H9 (cell line): ENCODE data around the gene EXD2. TPM values are rescaled to one million over a fixed set of nuclear protein-coding genes. Genes with fewer than 3 reads are reported as not detected.

Experiments used
- DNase-seq: peaks from one replicate; pipeline ENCODE4 v3.0.0-alpha.2; 2017
- H2AFZ ChIP-seq: one replicate; pipeline ENCODE4 v1.6.1; 2013; ENCODE audit warnings: mild to moderate bottlenecking, low read length, control low read depth, moderate library complexity
- H2AK5ac ChIP-seq: 2 replicates; pipeline ENCODE4 v1.6.1; 2013; ENCODE audit warnings: low read length, control low read depth, mixed read lengths; ENCODE audit not compliant: insufficient read length
- H2BK120ac ChIP-seq: one replicate; pipeline ENCODE4 v1.6.1; 2013; ENCODE audit warnings: low read depth, mild to moderate bottlenecking, low read length, control low read depth, inconsistent platforms; ENCODE audit not compliant: poor library complexity, severe bottlenecking
- H2BK12ac ChIP-seq: 2 replicates; pipeline ENCODE4 v1.6.1; 2013; ENCODE audit warnings: low read length, control low read depth, mixed read lengths, low read depth; ENCODE audit not compliant: insufficient read length
- H2BK15ac ChIP-seq: 2 replicates; pipeline ENCODE4 v1.6.1; 2013; ENCODE audit warnings: low read depth, low read length, control low read depth
- H2BK20ac ChIP-seq: one replicate; pipeline ENCODE4 v1.6.1; 2013; ENCODE audit warnings: low read depth, mild to moderate bottlenecking, low read length, control low read depth, inconsistent platforms; ENCODE audit not compliant: poor library complexity, severe bottlenecking
- H2BK5ac ChIP-seq: 2 replicates; pipeline ENCODE4 v1.6.1; 2013; ENCODE audit warnings: low read length, control low read depth, mixed read lengths; ENCODE audit not compliant: insufficient read length
- H3K14ac ChIP-seq: 2 replicates; pipeline ENCODE4 v1.6.1; 2013; ENCODE audit warnings: low read length, control low read depth; ENCODE audit not compliant: insufficient read depth
- H3K18ac ChIP-seq: 2 replicates; pipeline ENCODE4 v1.6.1; 2013; ENCODE audit warnings: low read depth, mild to moderate bottlenecking, mixed read lengths, low read length, control low read depth; ENCODE audit not compliant: insufficient read length
- H3K23ac ChIP-seq: 2 replicates; pipeline ENCODE4 v1.6.1; 2013; ENCODE audit warnings: low read length, control low read depth, mixed read lengths, low read depth; ENCODE audit not compliant: insufficient read length
- H3K23me2 ChIP-seq: 2 replicates; pipeline ENCODE4 v1.6.1; 2013; ENCODE audit warnings: low read depth, mild to moderate bottlenecking, mixed read lengths, low read length, control low read depth; ENCODE audit not compliant: insufficient read length, poor library complexity, severe bottlenecking
- H3K27ac ChIP-seq: 2 replicates; pipeline ENCODE4 v1.5.1; 2013; ENCODE audit warnings: low read length, control low read depth, mixed read lengths, low read depth; ENCODE audit not compliant: insufficient read length
- H3K27me3 ChIP-seq: 2 replicates; pipeline ENCODE4 v1.6.1; 2013; ENCODE audit warnings: low read length, control low read depth, inconsistent platforms; ENCODE audit not compliant: insufficient read depth
- H3K4ac ChIP-seq: 2 replicates; pipeline ENCODE4 v1.6.1; 2013; ENCODE audit warnings: low read depth, mild to moderate bottlenecking, control low read depth, inconsistent platforms, low read length, moderate library complexity
- H3K4me1 ChIP-seq: 2 replicates; pipeline ENCODE4 v1.6.1; 2013; ENCODE audit warnings: low read length, control low read depth, inconsistent platforms; ENCODE audit not compliant: insufficient read depth
- H3K4me2 ChIP-seq: 2 replicates; pipeline ENCODE4 v1.6.1; 2013; ENCODE audit warnings: low read length, control low read depth, mixed read lengths; ENCODE audit not compliant: insufficient read length, insufficient read depth
- H3K56ac ChIP-seq: 2 replicates; pipeline ENCODE4 v1.6.1; 2013; ENCODE audit warnings: low read depth, mild to moderate bottlenecking, mixed read lengths, low read length, control low read depth; ENCODE audit not compliant: insufficient read length
- H3K79me1 ChIP-seq: 2 replicates; pipeline ENCODE4 v1.6.1; 2013; ENCODE audit warnings: low read depth, mild to moderate bottlenecking, moderate library complexity, low read length, control low read depth, inconsistent platforms; ENCODE audit not compliant: insufficient read depth, poor library complexity, severe bottlenecking
- H3K79me2 ChIP-seq: 2 replicates; pipeline ENCODE4 v1.6.1; 2013; ENCODE audit warnings: low read length, control low read depth, inconsistent platforms; ENCODE audit not compliant: insufficient read depth
- H3K9ac ChIP-seq: 2 replicates; pipeline ENCODE4 v1.6.1; 2013; ENCODE audit warnings: low read length, control low read depth, mixed read lengths; ENCODE audit not compliant: insufficient read length; ENCODE audit errors: extremely low read depth
- H3K9me3 ChIP-seq: one replicate; pipeline ENCODE4 v1.6.1; 2013; ENCODE audit warnings: low read depth, low read length, inconsistent platforms; ENCODE audit not compliant: control insufficient read depth
- H3T11ph ChIP-seq: one replicate; pipeline ENCODE4 v1.6.1; 2013; ENCODE audit warnings: mild to moderate bottlenecking, low read length, control low read depth, inconsistent platforms
- H4K20me1 ChIP-seq: one replicate; pipeline ENCODE4 v1.6.1; 2013; ENCODE audit not compliant: control insufficient read depth, insufficient read length, insufficient read depth
- H4K5ac ChIP-seq: 2 replicates; pipeline ENCODE4 v1.6.1; 2013; ENCODE audit warnings: low read depth, mild to moderate bottlenecking, mixed read lengths, low read length, control low read depth; ENCODE audit not compliant: insufficient read length
- H4K8ac ChIP-seq: replicated peaks from 2 replicates; pipeline ENCODE4 v1.6.1; 2013; ENCODE audit warnings: low read length, control low read depth, mixed read lengths, low read depth; ENCODE audit not compliant: insufficient read length
- H4K91ac ChIP-seq: 2 replicates; pipeline ENCODE4 v1.6.1; 2013; ENCODE audit warnings: low read depth, mild to moderate bottlenecking, moderate library complexity, mixed read lengths, low read length, control low read depth; ENCODE audit not compliant: insufficient read length
- H3K27ac Mint-ChIP-seq, 3 experiments: 2 replicates in 2 of 3; 3 replicates in 1 of 3; pipeline ENCODE4 v1.8.0; 2020 to 2021; ENCODE audit warnings: mixed read lengths in 3 of 3, mild to moderate bottlenecking in 1 of 3, moderate library complexity in 1 of 3
- H3K27me3 Mint-ChIP-seq: 2 replicates; pipeline ENCODE4 v1.8.0; 2021; ENCODE audit warnings: low read depth, mild to moderate bottlenecking, moderate library complexity, mixed read lengths
- H3K36me3 Mint-ChIP-seq, 3 experiments: 2 replicates in 2 of 3; 3 replicates in 1 of 3; pipeline ENCODE4 v1.8.0; 2020 to 2021; ENCODE audit warnings: low read depth in 3 of 3, mixed read lengths in 3 of 3; ENCODE audit not compliant: insufficient read depth in 1 of 3
- H3K4me1 Mint-ChIP-seq, 2 experiments: 2 replicates each; pipeline ENCODE4 v1.8.0; 2020; ENCODE audit warnings: mixed read lengths in 2 of 2
- H3K4me3 Mint-ChIP-seq, 2 experiments: 2 replicates in 1 of 2; 3 replicates in 1 of 2; pipeline ENCODE4 v1.8.0; 2020 to 2021; ENCODE audit warnings: mild to moderate bottlenecking in 2 of 2, mixed read lengths in 2 of 2, moderate library complexity in 1 of 2
- H3K9me3 Mint-ChIP-seq, 2 experiments: 2 replicates in 1 of 2; 3 replicates in 1 of 2; pipeline ENCODE4 v1.8.0; 2020; ENCODE audit warnings: mild to moderate bottlenecking in 2 of 2, mixed read lengths in 2 of 2, moderate library complexity in 1 of 2
- WGBS: extraction: QIAGEN DNeasy Blood & Tissue Kit; methylation state at CpG from one replicate; pipeline ENCODE4 v1.1.7; 2013; ENCODE audit warnings: missing lambda C conversion rate, low lambda C conversion rate, mixed read lengths; ENCODE audit not compliant: insufficient read length; ENCODE audit errors: extremely low coverage; 5-methylcytosine and 5-hydroxymethylcytosine counted together
- total RNA-seq: library from RNA; stranded (reverse); gene quantifications from 2 replicates; pipeline ENCODE4 v1.2.1, GENCODE V29; 2021
- TF ChIP-seq, protein P1 (sequence below): fragments of 200-600 bp; sonication (generic); conservative IDR thresholded peaks from 3 replicates; pipeline ENCODE4 v1.8.0; 2021; ENCODE audit warnings: antibody characterized with exemption, mild to moderate bottlenecking

EXD2 gene
- total RNA-seq, 1 experiment from 2014 or later, result 19.6 TPM

DNA sequence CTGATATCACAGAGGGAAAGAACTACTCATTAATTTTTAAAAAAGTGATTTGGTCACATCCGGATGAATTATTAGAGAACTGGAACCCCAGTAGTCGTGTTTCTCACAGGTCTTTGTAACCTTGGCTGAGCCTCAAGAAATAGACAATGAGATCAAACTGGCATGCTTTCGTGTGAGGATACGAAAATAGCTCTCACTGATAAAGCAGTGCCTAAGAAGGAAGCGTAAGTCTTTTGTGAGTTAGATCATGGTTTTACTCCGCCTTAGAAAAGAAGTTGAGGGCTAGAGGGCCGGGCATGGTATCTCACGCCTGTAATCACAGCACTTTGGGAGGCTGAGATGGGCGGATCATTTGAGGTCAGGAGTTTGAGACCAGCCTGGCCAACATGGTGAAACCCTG, 34.9 kb downstream of the EXD2 start:
- Histone ChIP-seq H2BK20ac (no peak overlapping the region), H3K23me2 (no peaks in the 10 kb centered on the region), H3K56ac (no peak overlapping the region), H3K9ac (no peak overlapping the region), H3K14ac (no peak overlapping the region), H2BK12ac (no peak overlapping the region), H3K27me3 (no peaks in the 10 kb centered on the region), H2BK5ac (no peak overlapping the region), H2BK120ac (no peak overlapping the region), H3K4ac (no peak overlapping the region), H3T11ph (no peak overlapping the region), H3K27ac (no peak overlapping the region), H4K8ac (no peak overlapping the region), H2BK15ac (no peak overlapping the region), H3K4me2 (no peak overlapping the region), H3K79me1 (no peaks in the 10 kb centered on the region), H3K18ac (no peak overlapping the region), H3K79me2 (no peaks in the 10 kb centered on the region), H3K9me3 (no peaks in the 10 kb centered on the region), H4K91ac (no peak overlapping the region), H3K4me1 (no peaks in the 10 kb centered on the region), H2AK5ac (no peak overlapping the region), H4K5ac (no peak overlapping the region), H3K23ac (no peak overlapping the region), H2AFZ (no peak overlapping the region), H4K20me1 (no peaks in the 10 kb centered on the region)
- no peaks in the 10 kb centered on the region for H3K9me3 Mint-ChIP-seq
- no peak overlapping the region; a peak in 1 of 7 replicates for H3K27ac Mint-ChIP-seq
- peaks cover 9% of the 10 kb centered on the region in 2 experiments for H3K4me1 Mint-ChIP-seq
- H3K27me3 Mint-ChIP-seq, result no peaks in the 10 kb centered on the region
- H3K36me3 Mint-ChIP-seq, result peaks cover 4 to 20% (median 19%) of the 10 kb centered on the region in 3 experiments; a peak in 5 of 7 replicates
- no peak overlapping the region for H3K4me3 Mint-ChIP-seq
- TF ChIP-seq, protein P1, sequence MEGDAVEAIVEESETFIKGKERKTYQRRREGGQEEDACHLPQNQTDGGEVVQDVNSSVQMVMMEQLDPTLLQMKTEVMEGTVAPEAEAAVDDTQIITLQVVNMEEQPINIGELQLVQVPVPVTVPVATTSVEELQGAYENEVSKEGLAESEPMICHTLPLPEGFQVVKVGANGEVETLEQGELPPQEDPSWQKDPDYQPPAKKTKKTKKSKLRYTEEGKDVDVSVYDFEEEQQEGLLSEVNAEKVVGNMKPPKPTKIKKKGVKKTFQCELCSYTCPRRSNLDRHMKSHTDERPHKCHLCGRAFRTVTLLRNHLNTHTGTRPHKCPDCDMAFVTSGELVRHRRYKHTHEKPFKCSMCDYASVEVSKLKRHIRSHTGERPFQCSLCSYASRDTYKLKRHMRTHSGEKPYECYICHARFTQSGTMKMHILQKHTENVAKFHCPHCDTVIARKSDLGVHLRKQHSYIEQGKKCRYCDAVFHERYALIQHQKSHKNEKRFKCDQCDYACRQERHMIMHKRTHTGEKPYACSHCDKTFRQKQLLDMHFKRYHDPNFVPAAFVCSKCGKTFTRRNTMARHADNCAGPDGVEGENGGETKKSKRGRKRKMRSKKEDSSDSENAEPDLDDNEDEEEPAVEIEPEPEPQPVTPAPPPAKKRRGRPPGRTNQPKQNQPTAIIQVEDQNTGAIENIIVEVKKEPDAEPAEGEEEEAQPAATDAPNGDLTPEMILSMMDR, result no peak
- DNase-seq, result no peak
- no CpG with 5 or more reads among the region's 9 CpGs for WGBS
